ENCODE data around the gene DENND6A. TPM values are rescaled to one million over a fixed set of nuclear protein-coding genes. Genes with fewer than 3 reads are reported as not detected.
"Not testable (repeated sequence)": the region's sequence is repeated elsewhere in the genome, so short reads cannot be mapped to it uniquely, and the experiment has no call there.

Gene DENND6A
- total and polyA plus RNA-seq, 7 donors, result 6.0 to 51.7 (median 23.8) TPM

GRCh38 chr3:57622362-57622761 is 70.5 kb downstream of the DENND6A start:
- Histone ChIP-seq H3K27me3 (no peaks in the 10 kb centered on the region), H3K36me3 (peaks cover 3 to 76% (median 14%) of the 10 kb centered on the region in 4 donors), H3K9me3 (no peaks in the 10 kb centered on the region), H3K4me1 (no peaks in the 10 kb centered on the region), H3K4me3 (no peak overlapping the region), H3K27ac (no peak overlapping the region)
- TF ChIP-seq POLR2A (IDR thresholded peaks at IDR 0.05) (no peak), CTCF (IDR thresholded peaks at IDR 0.05) (no peak), POLR2AphosphoS5 (IDR thresholded peaks at IDR 0.05) (no peak), EP300 (IDR thresholded peaks at IDR 0.05) (no peak)
- no peak for DNase-seq
- intact Hi-C loops (cut with DNase I), result no loop called here

DNA sequence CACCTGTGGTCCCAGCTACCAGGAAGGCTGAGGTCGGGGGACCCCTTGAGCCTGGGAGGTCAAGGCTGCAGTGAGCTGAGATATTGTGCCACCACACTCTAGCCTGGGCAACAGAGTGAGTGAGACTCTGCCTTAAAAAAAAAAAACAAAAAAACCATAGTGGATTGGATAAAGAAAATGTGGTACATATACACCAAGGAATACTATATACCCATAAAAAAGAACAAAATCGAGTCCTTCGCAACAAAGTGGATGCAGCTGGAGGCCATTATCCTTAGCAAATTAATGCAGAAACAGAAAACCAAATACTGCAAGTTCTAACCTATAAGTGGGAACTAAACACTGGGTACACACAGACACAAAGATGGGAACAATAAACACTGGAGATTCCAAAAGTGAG is 75.1 kb downstream of the DENND6A start:
- H3K9me3 ChIP-seq, result no peaks in the 10 kb centered on the region
- no peak overlapping the region for H3K4me3 ChIP-seq
- no peak for TF ChIP-seq EP300 (IDR thresholded peaks at IDR 0.05)
- no peak for TF ChIP-seq CTCF (IDR thresholded peaks at IDR 0.05)
- no peak for TF ChIP-seq POLR2A (IDR thresholded peaks at IDR 0.05)
- TF ChIP-seq POLR2AphosphoS5 (IDR thresholded peaks at IDR 0.05), result no peak
- 97 to 98% methylated on average over 3 of the region's 3 CpGs for WGBS, 2 donors
- no peaks in the 10 kb centered on the region for H3K4me1 ChIP-seq
- no peaks in the 10 kb centered on the region for H3K27me3 ChIP-seq
- intact Hi-C loops (cut with DNase I), result no loop called here
- no peak overlapping the region for H3K27ac ChIP-seq
- H3K36me3 ChIP-seq, result peaks cover 0 to 30% (median 0%) of the 10 kb centered on the region in 4 donors
- DNase-seq, result no peak

- TF ChIP-seq CTCF (IDR thresholded peaks at IDR 0.05), result no peak
- TF ChIP-seq POLR2AphosphoS5 (IDR thresholded peaks at IDR 0.05), result no peak
- TF ChIP-seq EP300 (IDR thresholded peaks at IDR 0.05), result no peak
- TF ChIP-seq POLR2A (IDR thresholded peaks at IDR 0.05), result no peak
- no peak for DNase-seq
- peaks cover 0 to 19% (median 0%) of the 10 kb centered on the region in 4 donors for H3K36me3 ChIP-seq
- H3K9me3 ChIP-seq, result no peaks in the 10 kb centered on the region
- H3K27me3 ChIP-seq, result no peaks in the 10 kb centered on the region
- intact Hi-C loops (cut with DNase I), result no loop called here
- H3K4me1 ChIP-seq, result no peaks in the 10 kb centered on the region
- WGBS, 2 donors, result 59 to 77% methylated on average over 3 of the region's 3 CpGs
- no peak overlapping the region for H3K4me3 ChIP-seq
- H3K27ac ChIP-seq, result no peak overlapping the region
These were observed 76.6 kb downstream of the DENND6A start for GRCh38 chr3:57616233-57616632.

DNA sequence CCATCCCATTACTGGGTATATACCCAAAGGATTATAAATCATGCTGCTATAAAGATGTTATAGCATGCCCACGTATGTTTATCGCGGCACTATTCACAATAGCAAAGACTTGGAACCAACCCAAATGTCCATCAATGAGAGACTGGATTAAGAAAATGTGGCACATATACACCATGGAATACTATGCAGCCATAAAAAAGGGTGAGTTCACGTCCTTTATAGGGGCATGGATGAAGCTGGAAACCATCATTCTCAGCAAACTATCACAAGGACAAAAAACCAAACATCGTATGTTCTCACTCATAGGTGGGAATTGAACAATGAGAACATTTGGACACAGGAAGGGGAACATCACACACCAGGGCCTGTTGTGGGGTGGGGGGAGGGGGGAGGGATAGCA is 81.0 kb downstream of the DENND6A start:
- DNase-seq; H3K4me1 ChIP-seq; H3K9me3 ChIP-seq; H3K4me3 ChIP-seq; H3K27ac ChIP-seq; H3K36me3 ChIP-seq; intact Hi-C loops (cut with DNase I); H3K27me3 ChIP-seq: not testable (repeated sequence)
- WGBS, 2 donors, result 99 to 100% methylated on average over 5 of the region's 5 CpGs

DNA sequence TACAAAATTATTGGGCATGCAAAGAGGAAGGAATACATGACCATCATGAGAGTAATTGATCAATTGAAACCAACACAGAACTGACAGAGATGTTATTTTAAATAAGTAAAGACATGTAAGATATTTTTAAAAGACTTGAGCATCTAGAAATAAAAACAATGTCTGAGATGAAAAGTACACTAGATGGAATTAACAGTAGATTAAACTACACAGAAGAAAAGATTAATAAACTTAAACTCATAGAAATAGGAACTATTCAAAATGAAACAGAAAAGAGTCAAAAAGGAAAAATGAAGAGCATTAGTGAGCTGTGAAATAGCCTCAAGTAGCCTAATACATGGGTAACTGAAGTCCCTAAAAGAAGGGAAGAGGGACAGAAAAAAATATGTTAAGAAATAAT is 87.2 kb downstream of the DENND6A start:
- no peak for TF ChIP-seq CTCF (IDR thresholded peaks at IDR 0.05)
- no peak for TF ChIP-seq POLR2A (IDR thresholded peaks at IDR 0.05)
- TF ChIP-seq POLR2AphosphoS5 (IDR thresholded peaks at IDR 0.05), result no peak
- TF ChIP-seq EP300 (IDR thresholded peaks at IDR 0.05), result no peak
- Histone ChIP-seq H3K27me3 (no peaks in the 10 kb centered on the region), H3K4me1 (no peaks in the 10 kb centered on the region), H3K36me3 (no peaks in the 10 kb centered on the region), H3K4me3 (no peak overlapping the region), H3K9me3 (no peaks in the 10 kb centered on the region), H3K27ac (no peak overlapping the region)
- intact Hi-C loops (cut with DNase I), result no loop called here
- no peak for DNase-seq

Data from sigmoid colon (tissue), 7 donors.